ENCODE data around the gene NKAIN1.
"Not testable (repeated sequence)": the region's sequence is repeated elsewhere in the genome, so short reads cannot be mapped to it uniquely, and the experiment has no call there.

The NKAIN1 gene

GRCh38 chr1:31183927-31184554 is 55.6 kb downstream of the NKAIN1 start:
- CTCF ChIA-PET: interaction anchor here (0.5 to 1.6 kb wide), 20 partner anchors 11 to 395 kb away, joined by 3 to 7 read pairs (median 3); no protein-coding TSS in a partner anchor
- TF ChIP-seq CTCF (conservative IDR thresholded peaks at IDR 0.05; ENCODE audit: low read depth): peak; percentile 80
- no peak overlapping the region for H3K27ac ChIP-seq
- POLR2A ChIA-PET (ENCODE audit: low non-redundant PET): no interaction called here
- peak; percentile 51 for DNase-seq (ENCODE audit: low spot score)

- ChIA-PET POLR2A (ENCODE audit: low non-redundant PET) (no interaction called here), CTCF (interaction anchor here (0.7 to 1.5 kb wide), 10 partner anchors 8 to 387 kb away, joined by 3 to 6 read pairs (median 3); no protein-coding TSS in a partner anchor)
- H3K27ac ChIP-seq: no peak overlapping the region
- no peak for TF ChIP-seq CTCF (conservative IDR thresholded peaks at IDR 0.05; ENCODE audit: low read depth)
- no peak for DNase-seq (ENCODE audit: low spot score)
These were observed 56.6 kb downstream of the NKAIN1 start for GRCh38 chr1:31183126-31183525.

GRCh38 chr1:31182352-31182751 is 57.3 kb downstream of the NKAIN1 start:
- ChIA-PET CTCF (interaction anchor here (0.8 to 1.7 kb wide), 10 partner anchors 8 to 496 kb away, joined by 3 to 11 read pairs (median 4); no protein-coding TSS in a partner anchor), POLR2A (ENCODE audit: low non-redundant PET) (no interaction called here)
- peak; percentile 90 for DNase-seq (ENCODE audit: low spot score)
- no peak overlapping the region for H3K27ac ChIP-seq
- TF ChIP-seq CTCF (conservative IDR thresholded peaks at IDR 0.05; ENCODE audit: low read depth): no peak

GRCh38 chr1:31181515-31182343 is 58.0 kb downstream of the NKAIN1 start:
- ChIA-PET CTCF (interaction anchor here (0.6 to 1.7 kb wide), 24 partner anchors 8 to 528 kb away, joined by 3 to 11 read pairs (median 4); partner anchors contain the start of gene FABP3), POLR2A (ENCODE audit: low non-redundant PET) (interaction anchor here (0.5 kb wide), 1 partner anchor 20 kb away, joined by 3 read pairs; no protein-coding TSS in a partner anchor)
- peak; percentile 43 for DNase-seq (ENCODE audit: low spot score)
- H3K27ac ChIP-seq: no peak overlapping the region
- peak; percentile 80 for TF ChIP-seq CTCF (conservative IDR thresholded peaks at IDR 0.05; ENCODE audit: low read depth)

GRCh38 chr1:31180338-31180737 is 59.3 kb downstream of the NKAIN1 start:
- CTCF ChIA-PET: interaction anchor here (0.6 kb wide), 1 partner anchor 18 kb away, joined by 7 read pairs; no protein-coding TSS in a partner anchor

GRCh38 chr1:31176291-31176690 is 63.4 kb downstream of the NKAIN1 start:
- POLR2A ChIA-PET (ENCODE audit: low non-redundant PET); CTCF ChIA-PET; H3K27ac ChIP-seq; DNase-seq (ENCODE audit: low spot score): not testable (repeated sequence)

More at GRCh38 chr1:31180338-31180737, 59.3 kb downstream of the NKAIN1 start:
- no peak for DNase-seq (ENCODE audit: low spot score)
- TF ChIP-seq CTCF (conservative IDR thresholded peaks at IDR 0.05; ENCODE audit: low read depth): no peak
- POLR2A ChIA-PET (ENCODE audit: low non-redundant PET): no interaction called here
- no peak overlapping the region for H3K27ac ChIP-seq

All from RWPE1 (cell line).